Keratinocyte (primary cell): ENCODE results near the gene PCDH8.
A peak's percentile ranks its signal among the peaks of the same experiment; 100 is the strongest.

ENCODE experiments used
- EZH2 ChIP-seq: IDR thresholded peaks from one replicate; pipeline ENCODE4 v1.6.1; 2012; ENCODE audit warnings: inconsistent platforms, mild to moderate bottlenecking, low read length, moderate library complexity
- TF ChIP-seq, protein P1 (sequence below), 3 experiments: IDR thresholded peaks in 1 of 3; conservative IDR thresholded peaks in 1 of 3; optimal IDR thresholded peaks in 1 of 3; 2 replicates in 2 of 3; 3 replicates in 1 of 3; pipeline versions ENCODE3 to v1.5.1; 2011; ENCODE audit warnings: low read length in 3 of 3, mild to moderate bottlenecking in 3 of 3, moderate library complexity in 2 of 3, control low read depth in 1 of 3, inconsistent platforms in 1 of 3; ENCODE audit not compliant: insufficient read depth in 2 of 3; ENCODE audit errors: extremely low read depth in 1 of 3

DNA sequence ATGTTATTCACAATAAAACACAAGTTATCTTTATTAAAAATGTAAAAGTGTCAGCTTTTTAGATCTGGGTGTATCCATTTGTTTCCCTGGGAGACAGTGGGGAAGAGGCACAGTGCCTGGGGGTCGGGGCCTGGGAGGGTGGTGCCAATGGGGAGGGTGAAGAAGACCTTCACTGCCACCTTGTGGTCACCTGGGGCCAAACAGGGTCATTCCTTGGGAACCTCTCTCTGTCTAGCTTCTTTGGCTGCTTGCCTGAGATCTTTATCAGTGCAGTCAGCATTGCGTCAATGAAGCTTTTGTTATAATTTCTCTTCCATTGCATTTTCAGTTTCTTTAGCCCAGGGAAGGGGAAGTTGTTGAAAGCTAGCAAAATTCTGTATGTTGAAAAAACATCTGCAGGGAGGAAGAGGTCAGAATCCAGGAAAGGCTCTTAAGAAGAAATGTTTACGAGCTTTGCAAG, 39.1 kb downstream of the PCDH8 start:
- TF ChIP-seq, protein P1, sequence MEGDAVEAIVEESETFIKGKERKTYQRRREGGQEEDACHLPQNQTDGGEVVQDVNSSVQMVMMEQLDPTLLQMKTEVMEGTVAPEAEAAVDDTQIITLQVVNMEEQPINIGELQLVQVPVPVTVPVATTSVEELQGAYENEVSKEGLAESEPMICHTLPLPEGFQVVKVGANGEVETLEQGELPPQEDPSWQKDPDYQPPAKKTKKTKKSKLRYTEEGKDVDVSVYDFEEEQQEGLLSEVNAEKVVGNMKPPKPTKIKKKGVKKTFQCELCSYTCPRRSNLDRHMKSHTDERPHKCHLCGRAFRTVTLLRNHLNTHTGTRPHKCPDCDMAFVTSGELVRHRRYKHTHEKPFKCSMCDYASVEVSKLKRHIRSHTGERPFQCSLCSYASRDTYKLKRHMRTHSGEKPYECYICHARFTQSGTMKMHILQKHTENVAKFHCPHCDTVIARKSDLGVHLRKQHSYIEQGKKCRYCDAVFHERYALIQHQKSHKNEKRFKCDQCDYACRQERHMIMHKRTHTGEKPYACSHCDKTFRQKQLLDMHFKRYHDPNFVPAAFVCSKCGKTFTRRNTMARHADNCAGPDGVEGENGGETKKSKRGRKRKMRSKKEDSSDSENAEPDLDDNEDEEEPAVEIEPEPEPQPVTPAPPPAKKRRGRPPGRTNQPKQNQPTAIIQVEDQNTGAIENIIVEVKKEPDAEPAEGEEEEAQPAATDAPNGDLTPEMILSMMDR (optimal IDR thresholded peaks at IDR 0.05 in 1 of 3, IDR thresholded peaks at IDR 0.05 in 1 of 3, conservative IDR thresholded peaks at IDR 0.05 in 1 of 3; ENCODE audit: extremely low read depth in 1 of 3, insufficient read depth in 2 of 3, low read length in 3 of 3), result peak; percentile 77 to 88 (median 87)
- TF ChIP-seq EZH2, result no peak
